SK-MEL-5 (cell line): Measurements from ENCODE around the gene C22orf42. TPM values are rescaled to one million over a fixed set of nuclear protein-coding genes. Genes with fewer than 3 reads are reported as not detected.
"Not testable (repeated sequence)": the region's sequence is repeated elsewhere in the genome, so short reads cannot be mapped to it uniquely, and the experiment has no call there.

Experiments used
- DNase-seq: peaks from one replicate; pipeline ENCODE4 v3.0.0-alpha.2; 2016; ENCODE audit warnings: low read depth, low spot score
- in situ Hi-C: cut with HindIII; loops from 2 replicates; pipeline ENCODE4 v1.10.0; 2016; ENCODE audit warnings: low sequenced_read_pairs, high pct_unique_total_duplicates, low pct_unique_long_range_greater_than_20kb
- total RNA-seq: library from RNA; depleted of rRNA; stranded (reverse); fragments of >200 nt; shearing (Covaris generic); gene quantifications from 2 replicates; pipeline ENCODE4 v1.2.3, GENCODE V29; 2014

The C22orf42 gene
- total RNA-seq, 1 experiment from 2014 or later = not detected

DNA sequence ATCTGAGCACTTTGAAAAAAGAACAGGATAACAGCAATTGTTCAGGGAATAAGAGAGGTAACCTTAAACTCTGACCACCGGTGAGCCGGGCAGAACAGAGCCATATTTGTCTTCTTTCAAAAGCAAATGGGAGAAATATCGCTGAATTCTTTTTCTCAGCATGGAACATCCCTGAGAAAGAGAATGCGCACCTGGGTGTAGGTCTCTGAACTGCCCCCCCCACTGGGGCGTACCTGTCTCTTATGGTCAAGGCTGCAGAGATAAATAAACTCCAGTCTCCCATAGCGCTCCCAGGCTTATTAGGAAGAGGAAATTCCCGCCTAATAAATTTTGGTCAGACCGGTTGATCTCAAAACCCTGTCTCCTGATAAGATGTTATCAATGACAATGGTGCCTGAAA is 12.0 kb downstream of the C22orf42 start:
- in situ Hi-C loops, DNase-seq: not testable (repeated sequence)

DNA sequence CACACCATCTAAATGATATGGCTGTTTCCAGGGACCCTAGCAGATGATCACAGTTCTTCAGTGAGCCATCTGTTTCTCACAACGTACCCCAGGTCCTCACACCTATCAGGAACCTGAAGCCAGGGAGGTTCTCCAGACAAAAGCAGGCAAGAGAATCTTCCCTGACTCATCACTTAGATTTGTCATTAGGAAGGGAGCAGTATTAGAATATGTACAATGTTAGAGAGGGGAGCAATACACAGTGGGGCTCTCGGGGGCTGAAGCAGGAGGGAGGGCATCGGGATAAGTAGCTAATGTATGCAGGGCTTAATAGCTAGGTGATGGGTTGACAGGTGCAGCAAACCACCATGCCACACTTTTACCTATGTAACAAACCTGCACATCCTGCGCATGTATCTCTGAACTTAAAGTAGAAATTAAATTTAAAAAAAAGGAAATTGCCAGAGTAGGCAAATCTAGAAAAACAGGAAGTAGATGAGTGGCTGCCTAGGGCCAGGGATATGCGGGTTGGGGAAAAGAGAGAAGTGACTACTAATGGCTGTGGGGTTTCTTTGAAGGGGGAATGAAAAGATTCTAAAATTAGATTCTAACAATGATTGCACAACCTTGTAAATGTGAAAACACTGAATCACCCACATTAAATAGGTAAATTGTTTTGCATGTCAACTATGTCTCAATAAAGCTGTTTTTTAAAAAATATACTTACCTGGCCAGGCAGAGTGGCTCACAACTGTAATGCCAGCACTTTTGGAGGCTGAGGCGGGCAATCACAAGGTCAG is 14.4 kb downstream of the C22orf42 start:
- DNase-seq = no peak
- in situ Hi-C loops = no loop called here

DNA sequence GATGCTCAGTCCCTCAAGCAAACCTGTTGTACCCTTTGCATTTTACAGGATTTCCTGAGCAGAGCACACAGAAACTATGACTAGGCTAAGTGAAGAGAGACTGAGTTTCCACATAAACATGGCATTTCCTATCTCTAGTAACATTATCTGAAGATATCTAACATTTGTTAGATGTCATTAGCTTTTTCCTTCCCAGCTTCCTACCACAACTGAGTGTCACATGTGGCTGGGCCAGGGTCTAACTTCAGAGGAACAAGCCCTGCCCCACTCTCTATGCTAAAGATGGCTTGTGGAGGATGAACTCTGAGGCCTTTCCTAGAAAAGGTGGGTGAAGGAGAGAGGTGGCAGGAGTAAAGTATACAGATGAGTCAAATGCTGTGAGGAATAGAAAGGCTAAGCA is 16.5 kb downstream of the C22orf42 start:
- DNase-seq = no peak
- in situ Hi-C loops = no loop called here

DNA sequence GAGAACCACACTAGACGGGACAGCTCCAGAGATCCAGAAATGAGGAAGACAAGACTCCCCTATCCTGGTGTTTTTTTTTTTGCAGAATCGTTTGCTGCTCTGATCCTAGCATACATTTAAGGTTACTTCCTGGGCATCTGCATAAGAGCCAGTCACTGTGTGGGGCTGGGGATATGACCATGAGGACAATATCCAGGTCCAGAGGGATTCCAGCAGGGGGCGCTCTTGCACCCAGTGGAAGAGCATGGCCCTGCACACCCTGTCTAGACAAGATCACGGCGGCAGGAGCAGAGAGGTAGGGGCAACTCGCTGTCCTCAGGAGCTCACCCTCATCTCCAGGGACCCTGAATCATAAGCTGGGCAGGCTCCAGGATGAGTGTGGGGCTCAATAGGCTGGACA is 18.4 kb downstream of the C22orf42 start:
- in situ Hi-C loops = not testable (repeated sequence)
- peak; percentile 83 for DNase-seq

DNA sequence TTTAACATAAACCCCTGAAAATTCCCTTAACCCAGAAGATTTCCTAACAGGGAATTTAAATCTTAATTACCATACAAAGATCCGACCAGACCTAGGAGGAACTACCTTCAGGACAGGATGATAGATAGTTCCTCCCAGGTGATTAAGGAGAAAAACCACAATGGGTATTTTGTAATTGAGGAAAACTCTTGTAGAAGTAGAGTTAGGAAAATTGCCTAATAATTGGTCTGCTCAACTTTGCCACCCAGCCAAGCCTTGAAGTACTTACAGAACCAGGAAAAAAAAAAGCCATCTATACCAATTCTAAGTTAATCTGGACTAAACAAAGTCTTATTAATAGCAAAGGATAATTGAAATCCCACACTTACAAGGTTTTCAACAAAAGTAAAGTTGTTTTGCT is 20.5 kb downstream of the C22orf42 start:
- DNase-seq = not testable (repeated sequence)

DNA sequence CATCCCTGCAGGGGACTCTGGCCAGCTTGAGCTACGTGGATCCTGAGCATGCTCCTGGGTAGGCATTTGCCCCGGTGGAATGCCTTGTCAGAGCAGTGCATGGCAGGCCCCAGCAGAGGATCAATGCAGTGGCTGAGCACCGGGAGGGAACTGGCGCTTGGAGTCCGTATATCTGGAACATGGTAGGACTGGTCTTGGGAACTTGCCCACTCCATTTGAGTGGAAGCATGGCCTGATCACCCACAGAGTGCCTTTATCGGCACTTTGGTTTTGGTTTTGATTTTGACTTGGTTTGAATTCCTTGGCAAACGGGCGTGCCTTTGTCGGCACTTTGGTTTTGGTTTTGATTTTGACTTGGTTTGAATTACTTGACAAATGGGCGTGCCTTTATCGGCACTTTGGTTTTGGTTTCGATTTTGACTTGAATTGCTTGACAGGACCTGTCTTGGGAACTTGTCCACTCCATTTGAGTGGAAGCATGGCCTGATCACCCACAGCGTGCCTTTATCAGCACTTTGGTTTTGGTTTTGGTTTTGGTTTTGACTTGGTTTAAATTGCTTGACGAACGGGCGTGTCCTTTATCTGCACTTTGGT is 21.3 kb downstream of the C22orf42 start:
- in situ Hi-C loops = not testable (repeated sequence)
- DNase-seq = peak; percentile 85

More for the DNA sequence above, 20.5 kb downstream of the C22orf42 start:
- in situ Hi-C loops = not testable (repeated sequence)

DNA sequence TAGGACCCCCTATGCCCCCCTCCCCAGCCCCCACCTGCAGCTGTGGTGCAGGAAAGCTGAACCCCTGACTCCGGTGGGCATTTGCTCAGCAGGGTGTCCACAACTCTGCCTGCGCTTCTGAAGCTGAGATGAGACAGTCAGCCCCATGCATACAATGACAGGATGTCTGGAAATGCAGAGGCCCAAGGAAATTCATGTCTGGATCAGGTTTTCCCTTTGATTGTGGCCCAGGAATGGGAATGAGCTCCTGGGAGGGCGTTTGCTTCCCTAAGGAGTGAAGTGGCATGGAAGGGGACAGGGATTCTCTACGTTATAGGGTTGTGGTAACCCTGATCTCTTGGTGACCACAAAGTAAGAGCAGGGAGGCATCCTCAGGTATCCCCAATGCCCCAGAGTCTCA is 22.2 kb downstream of the C22orf42 start:
- in situ Hi-C loops, DNase-seq: not testable (repeated sequence)

DNA sequence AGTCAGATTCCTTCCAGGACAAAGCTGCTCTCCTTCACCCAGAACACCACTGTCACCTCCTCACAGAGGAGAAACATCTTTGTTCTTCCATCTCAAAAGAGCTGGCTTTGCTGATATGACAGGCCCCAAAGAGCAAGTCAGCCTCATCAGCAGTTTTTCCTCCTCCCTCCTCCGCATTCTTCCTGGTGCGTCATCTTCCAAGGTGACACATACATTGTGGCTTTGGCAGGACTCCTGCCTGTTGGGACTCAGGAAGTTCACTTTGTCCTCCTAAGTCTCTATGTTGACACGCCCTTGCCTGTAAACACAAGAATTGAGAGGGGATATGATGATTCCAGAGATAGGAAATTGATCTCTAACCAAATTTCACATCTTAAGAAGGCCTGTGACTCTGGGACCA is 23.1 kb downstream of the C22orf42 start:
- DNase-seq, in situ Hi-C loops: not testable (repeated sequence)

DNA sequence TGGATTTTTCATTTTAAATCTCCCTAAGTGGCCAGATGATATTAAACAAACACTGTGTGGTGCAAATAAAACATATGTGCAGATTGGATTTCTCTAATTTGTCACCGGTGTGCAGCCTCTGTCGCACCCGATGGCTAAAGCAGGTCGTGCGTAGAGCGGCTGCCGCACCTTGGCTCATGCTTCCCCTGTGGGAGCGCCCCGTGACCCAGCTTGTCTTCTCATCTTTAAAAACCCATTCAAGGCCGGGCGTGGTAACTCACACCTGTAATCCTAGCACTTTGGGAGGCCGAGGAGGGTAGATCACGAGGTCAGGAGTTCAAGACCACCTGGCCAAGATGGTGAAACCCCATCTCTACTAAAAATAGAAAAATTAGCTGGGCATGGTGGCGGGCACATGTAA is 24.3 kb downstream of the C22orf42 start:
- in situ Hi-C loops, DNase-seq: not testable (repeated sequence)

DNA sequence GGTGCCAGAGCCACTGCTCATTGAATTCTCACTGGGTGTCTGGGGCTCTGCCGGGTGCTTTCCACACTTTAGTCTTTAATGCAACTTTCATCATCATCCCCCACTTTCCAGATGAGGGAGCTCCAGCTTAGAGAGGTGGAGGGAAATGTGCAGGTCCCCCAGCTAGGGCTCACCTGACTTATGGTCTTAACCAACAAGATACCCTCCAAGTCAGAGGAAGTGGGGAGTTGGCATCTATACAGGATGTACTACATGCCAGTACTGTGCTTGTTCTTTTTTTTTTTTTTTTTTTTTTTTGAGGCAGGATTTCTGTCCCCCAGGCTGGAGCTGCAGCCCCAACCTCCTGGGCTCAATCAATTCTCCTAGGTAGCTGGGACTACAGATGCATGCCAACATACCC is 26.3 kb downstream of the C22orf42 start:
- in situ Hi-C loops = no loop called here
- no peak for DNase-seq

DNA sequence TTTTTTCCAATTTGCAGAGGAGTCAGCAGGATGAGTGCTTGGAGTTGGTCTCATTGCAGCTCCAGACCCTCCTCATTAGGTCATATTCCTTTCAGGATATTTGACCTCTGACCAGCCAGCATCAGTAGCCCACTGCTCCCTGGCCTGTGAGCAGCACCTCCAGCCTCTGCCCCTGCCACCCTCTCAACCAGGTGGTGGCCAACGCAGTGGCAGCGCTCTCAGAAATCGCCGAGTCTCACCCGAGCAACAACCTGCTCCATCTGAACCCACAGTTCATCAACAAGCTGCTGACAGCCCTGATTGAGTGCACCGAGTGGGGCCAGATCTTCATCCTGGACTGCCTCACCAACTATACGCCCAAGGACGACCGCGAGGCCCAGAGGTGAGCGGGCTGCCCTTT is 27.0 kb downstream of the C22orf42 start:
- in situ Hi-C loops = no loop called here
- no peak for DNase-seq

DNA sequence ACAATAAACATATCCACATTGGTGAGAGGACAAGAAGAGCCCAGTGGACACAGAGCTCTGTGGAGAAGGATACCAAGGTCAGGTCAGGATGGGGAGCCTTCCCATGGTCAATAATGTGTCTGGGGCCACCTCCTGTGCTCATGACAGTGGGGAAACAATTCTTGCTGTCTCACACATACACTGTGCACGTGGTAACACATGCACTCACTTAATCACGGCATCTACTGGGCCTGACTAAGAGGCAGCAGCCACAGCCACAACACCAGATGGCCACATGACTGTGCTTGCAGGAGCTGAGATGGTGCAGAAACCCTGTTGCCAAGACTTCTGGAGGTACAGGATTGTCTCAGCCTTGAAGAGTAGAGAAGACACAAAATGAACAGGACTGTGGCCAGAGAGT is 28.6 kb downstream of the C22orf42 start:
- in situ Hi-C loops = no loop called here
- DNase-seq = peak; percentile 44

DNA sequence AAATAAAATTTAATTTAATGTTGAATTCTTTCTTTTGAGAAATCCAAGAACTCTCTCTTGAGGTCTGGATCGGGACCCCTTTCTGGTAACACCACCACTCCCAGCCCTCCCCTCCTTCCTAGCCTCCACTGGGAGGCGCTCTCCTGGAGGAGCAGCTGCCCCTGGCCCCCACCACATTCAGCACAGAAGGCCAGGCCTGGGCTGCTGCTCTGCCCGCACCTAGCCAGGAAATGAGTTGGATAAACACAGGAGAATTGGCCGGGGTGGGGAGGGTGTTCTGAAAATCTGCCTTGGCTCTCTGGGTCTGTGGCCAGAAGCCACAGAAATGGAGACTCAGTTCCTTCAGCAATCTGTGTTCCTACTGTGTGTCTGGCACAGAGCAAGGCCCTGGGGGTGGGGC is 31.2 kb downstream of the C22orf42 start:
- in situ Hi-C loops = no loop called here
- DNase-seq = peak; percentile 31

DNA sequence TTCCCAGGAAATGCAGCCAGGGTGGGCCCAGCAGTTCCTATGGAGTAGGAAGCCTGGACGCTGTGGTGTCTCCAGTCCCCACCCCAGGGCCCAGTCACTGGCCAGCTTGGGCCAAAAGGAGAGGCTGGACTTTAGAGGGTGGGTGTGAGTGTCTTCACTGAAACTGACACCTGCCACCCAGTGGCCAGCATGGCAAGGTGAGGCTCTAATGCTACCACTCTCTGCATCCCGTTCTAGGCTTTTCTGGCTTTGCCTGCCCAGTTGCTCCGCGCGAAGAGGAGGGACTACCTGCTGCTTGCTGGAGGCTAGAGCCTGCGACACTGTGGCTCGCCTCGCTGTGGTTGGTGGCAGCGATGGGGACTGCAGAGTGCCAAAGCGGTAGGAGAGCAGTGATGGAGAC is 35.4 kb downstream of the C22orf42 start:
- in situ Hi-C loops = no loop called here
- peak; percentile 39 for DNase-seq

DNA sequence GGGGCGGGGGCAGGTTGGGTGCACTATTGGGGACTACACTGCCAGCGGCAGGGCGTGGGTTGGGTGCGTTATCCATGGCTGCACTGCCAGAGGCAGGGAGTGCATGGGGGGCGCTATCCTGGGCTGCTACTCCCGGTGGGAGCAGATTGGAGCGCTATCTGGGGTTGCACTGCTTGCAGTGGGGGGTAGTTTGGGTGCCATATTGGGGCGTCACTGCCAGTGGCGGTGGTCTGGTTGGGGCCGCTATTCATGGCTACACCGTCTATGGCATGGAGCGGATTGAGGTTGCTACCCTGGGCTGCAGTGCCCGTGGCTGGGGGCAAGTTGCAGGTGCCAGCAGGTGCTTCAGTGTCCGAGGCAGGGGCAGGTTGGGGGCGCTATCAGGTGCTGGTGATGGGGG is 36.2 kb downstream of the C22orf42 start:
- DNase-seq = no peak
- in situ Hi-C loops = no loop called here

DNA sequence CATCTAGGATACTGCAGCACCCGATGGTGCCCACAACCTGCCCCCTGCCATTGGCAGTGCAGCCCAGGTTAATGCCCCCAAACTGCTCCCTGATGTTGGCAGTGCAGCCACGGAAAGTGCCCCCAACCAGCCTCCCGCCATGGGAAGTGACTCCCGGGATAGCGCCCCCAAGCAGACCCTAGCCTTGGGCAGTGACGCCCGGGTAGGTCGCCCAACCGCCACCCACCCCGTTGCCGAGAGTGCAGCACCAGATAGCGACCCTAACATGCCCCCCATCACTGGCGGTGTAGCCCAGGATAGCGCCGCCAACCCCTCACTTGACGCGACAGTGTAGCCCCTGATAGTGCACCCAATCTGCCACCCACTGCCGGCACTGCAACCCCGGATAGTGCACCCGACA is 38.5 kb downstream of the C22orf42 start:
- DNase-seq = no peak
- in situ Hi-C loops = no loop called here

DNA sequence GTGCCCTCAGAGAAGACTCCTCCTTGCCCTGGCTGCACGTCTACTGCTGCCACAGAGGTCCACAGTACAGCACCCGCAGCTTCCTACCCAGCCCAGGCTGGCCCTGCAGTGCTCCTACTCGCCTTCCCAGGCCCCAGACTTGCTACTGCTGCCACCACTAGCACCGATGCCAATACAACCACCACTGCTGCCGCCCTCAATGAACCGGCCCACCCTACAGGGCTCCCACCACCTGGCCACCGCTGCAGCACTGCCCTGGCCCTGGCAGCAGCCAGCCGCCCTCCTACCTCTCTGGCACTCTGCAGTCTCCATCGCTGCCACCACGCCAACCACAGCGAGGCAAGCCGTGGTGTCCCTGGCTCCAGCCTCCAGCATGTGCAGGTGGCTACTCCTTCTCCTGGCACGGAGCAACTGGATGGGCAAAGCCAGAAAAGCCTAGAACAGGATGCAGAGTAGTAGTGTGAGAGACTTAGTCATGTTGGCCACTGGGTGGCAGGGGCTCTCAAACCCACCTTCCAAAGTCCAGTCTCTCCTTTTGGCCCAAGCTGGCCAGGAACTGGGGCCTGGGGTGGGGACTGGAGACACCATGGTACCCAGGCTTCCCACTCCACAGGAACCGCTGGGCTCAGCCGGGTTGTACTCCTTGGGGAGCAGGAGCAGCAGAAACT is 39.4 kb downstream of the C22orf42 start:
- in situ Hi-C loops = no loop called here
- peak; percentile 36 for DNase-seq

DNA sequence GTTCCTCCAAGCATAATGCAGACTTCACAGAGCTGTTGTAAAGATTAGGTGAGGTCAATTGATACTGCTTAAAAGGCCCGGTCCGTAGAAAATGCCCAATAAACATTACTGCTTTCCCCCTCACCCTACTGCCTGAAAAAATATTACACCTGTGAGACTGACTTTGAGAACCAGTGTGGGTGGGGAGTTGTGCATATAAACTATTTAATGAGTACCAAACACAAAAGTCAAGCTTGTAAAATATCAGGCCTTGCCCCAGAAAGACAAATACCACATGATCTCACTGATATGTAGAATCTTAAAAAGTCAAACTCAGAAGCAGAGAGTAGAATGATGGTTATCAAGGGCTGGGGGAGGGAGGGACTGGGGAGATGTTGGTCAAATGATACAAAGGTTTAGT is 46.7 kb downstream of the C22orf42 start:
- in situ Hi-C loops = no loop called here
- no peak for DNase-seq

DNA sequence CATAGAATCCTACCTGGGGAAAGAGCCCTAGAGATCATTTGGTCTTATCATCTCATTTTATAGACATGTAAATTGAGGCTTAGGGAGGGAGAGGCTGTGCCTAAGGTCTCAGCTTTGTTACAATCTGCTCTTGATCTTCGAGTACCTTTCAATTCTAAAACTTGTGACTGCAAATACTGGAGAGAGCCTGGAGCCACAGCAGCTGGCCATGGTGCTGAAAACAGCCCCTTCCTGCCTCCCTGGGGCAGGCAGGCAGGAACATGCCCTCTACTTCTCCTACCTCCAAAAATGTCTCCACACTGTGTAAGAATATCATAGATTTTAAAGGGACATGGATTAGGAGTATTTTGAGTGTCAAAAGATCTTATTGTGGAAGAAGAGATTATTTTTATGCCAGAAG is 52.2 kb downstream of the C22orf42 start:
- in situ Hi-C loops = no loop called here
- peak; percentile 30 for DNase-seq
